Peyer's patch (tissue), 4 donors: Measurements from ENCODE around the gene ZBTB46. TPM values are rescaled to one million over a fixed set of nuclear protein-coding genes. Genes with fewer than 3 reads are reported as not detected.
"Not testable (repeated sequence)": the region's sequence is repeated elsewhere in the genome, so short reads cannot be mapped to it uniquely, and the experiment has no call there.

Experiments
- DNase-seq, 3 donors: peaks; one replicate each; pipeline ENCODE4 v3.0.0-alpha.2; 2017 to 2019
- H3K27ac ChIP-seq, 4 donors: fragments of 200-600 bp; sonication (generic); one replicate each; pipeline ENCODE4 v1.5.1; 2016 to 2019
- H3K27me3 ChIP-seq, 2 donors: fragments of 200-600 bp; sonication (generic); one replicate each; pipeline ENCODE4 v1.5.1; 2019
- H3K36me3 ChIP-seq, 3 donors: fragments of 200-600 bp; sonication (generic); one replicate each; pipeline ENCODE4 v1.5.1; 2016 to 2019
- H3K4me1 ChIP-seq, 4 donors: fragments of 200-600 bp; sonication (generic); one replicate each; pipeline ENCODE4 v1.5.1; 2016 to 2019
- H3K4me3 ChIP-seq, 4 donors: fragments of 200-600 bp; sonication (generic); 1 replicate in 3 of 4; 2 replicates in 1 of 4; pipeline ENCODE4 v1.5.1; 2016 to 2019; ENCODE audit warnings: mild to moderate bottlenecking in 1 of 4
- H3K9me3 ChIP-seq, 4 donors: fragments of 200-600 bp; sonication (generic); one replicate each; pipeline ENCODE4 v1.5.1; 2016 to 2019; ENCODE audit warnings: mild to moderate bottlenecking in 1 of 4
- CTCF ChIP-seq, 6 experiments: fragments of 450-650 bp in 4 of 6; fragments of 200-600 bp in 2 of 6; sonication (generic) in 1 of 6; IDR thresholded peaks; one replicate each; pipeline ENCODE4 v1.5.1; 2017 to 2019; ENCODE audit warnings: antibody characterized with exemption in 6 of 6, mild to moderate bottlenecking in 3 of 6, moderate library complexity in 1 of 6
- POLR2A ChIP-seq, 2 donors: fragments of 450-650 bp; IDR thresholded peaks; one replicate each; pipeline ENCODE4 v1.5.1; 2017; ENCODE audit warnings: antibody characterized with exemption in 2 of 2, mild to moderate bottlenecking in 2 of 2, moderate library complexity in 2 of 2
- total RNA-seq, 4 donors: library from RNA; depleted of rRNA; stranded (reverse); fragments of >200 nt; gene quantifications; one replicate each; pipeline ENCODE4 v1.1.0, GENCODE V29; 2016

The ZBTB46 gene
- total RNA-seq, 4 donors from 2014 or later = 1.9 to 33.0 (median 4.4) TPM

GRCh38 chr20:63778857-63779256 lies 52.2 kb downstream of the ZBTB46 start:
- Histone ChIP-seq H3K27ac (no peak overlapping the region), H3K4me3 (no peak overlapping the region), H3K27me3 (no peaks in the 10 kb centered on the region), H3K4me1 (no peaks in the 10 kb centered on the region), H3K36me3 (no peaks in the 10 kb centered on the region), H3K9me3 (no peaks in the 10 kb centered on the region)
- no peak for DNase-seq
- TF ChIP-seq POLR2A (IDR thresholded peaks at IDR 0.05) (no peak), CTCF (IDR thresholded peaks at IDR 0.05) (no peak)

GRCh38 chr20:63778034-63778752 lies 52.9 kb downstream of the ZBTB46 start:
- Histone ChIP-seq H3K36me3 (no peaks in the 10 kb centered on the region), H3K27ac (no peak overlapping the region)

GRCh38 chr20:63777614-63778013 lies 53.5 kb downstream of the ZBTB46 start:
- TF ChIP-seq POLR2A (IDR thresholded peaks at IDR 0.05) = no peak
- no peak for TF ChIP-seq CTCF (IDR thresholded peaks at IDR 0.05)
- Histone ChIP-seq H3K36me3 (no peaks in the 10 kb centered on the region), H3K27ac (no peak overlapping the region), H3K4me1 (peaks cover 0 to 9% (median 0%) of the 10 kb centered on the region in 4 donors), H3K9me3 (no peaks in the 10 kb centered on the region), H3K4me3 (no peak overlapping the region), H3K27me3 (no peaks in the 10 kb centered on the region)
- DNase-seq = no peak

More at GRCh38 chr20:63778034-63778752, 52.9 kb downstream of the ZBTB46 start:
- TF ChIP-seq POLR2A (IDR thresholded peaks at IDR 0.05) = no peak
- TF ChIP-seq CTCF (IDR thresholded peaks at IDR 0.05) = no peak
- Histone ChIP-seq H3K4me1 (peaks cover 0 to 4% (median 0%) of the 10 kb centered on the region in 4 donors), H3K27me3 (no peaks in the 10 kb centered on the region), H3K4me3 (no peak overlapping the region), H3K9me3 (no peaks in the 10 kb centered on the region)
- DNase-seq = no peak

- not testable (repeated sequence) for H3K4me1 ChIP-seq, H3K4me3 ChIP-seq, H3K27ac ChIP-seq, H3K9me3 ChIP-seq, DNase-seq, H3K27me3 ChIP-seq, H3K36me3 ChIP-seq
Measured at GRCh38 chr20:63776875-63777274, 54.2 kb downstream of the ZBTB46 start.

GRCh38 chr20:63775096-63775978 lies 55.7 kb downstream of the ZBTB46 start:
- H3K9me3 ChIP-seq = no peaks in the 10 kb centered on the region
- peaks cover 0 to 9% (median 0%) of the 10 kb centered on the region in 4 donors for H3K4me1 ChIP-seq
- H3K27ac ChIP-seq = no peak overlapping the region
- no peaks in the 10 kb centered on the region for H3K36me3 ChIP-seq
- DNase-seq = no peak
- no peaks in the 10 kb centered on the region for H3K27me3 ChIP-seq
- H3K4me3 ChIP-seq = no peak overlapping the region
- no peak for TF ChIP-seq POLR2A (IDR thresholded peaks at IDR 0.05)
- TF ChIP-seq CTCF (IDR thresholded peaks at IDR 0.05) = peak in 5 of 6 experiments; percentile 21 to 43 (median 31)

GRCh38 chr20:63774306-63774705 lies 56.8 kb downstream of the ZBTB46 start:
- Histone ChIP-seq H3K36me3 (no peaks in the 10 kb centered on the region), H3K4me1 (peaks cover 0 to 9% (median 0%) of the 10 kb centered on the region in 4 donors), H3K27ac (no peak overlapping the region), H3K9me3 (no peaks in the 10 kb centered on the region), H3K4me3 (no peak overlapping the region), H3K27me3 (no peaks in the 10 kb centered on the region)
- DNase-seq = no peak
- no peak for TF ChIP-seq POLR2A (IDR thresholded peaks at IDR 0.05)
- no peak for TF ChIP-seq CTCF (IDR thresholded peaks at IDR 0.05)
